NCI-H1417 (cell line): ENCODE measurements around the gene KRTAP4-6.
"Not testable (repeated sequence)": the region's sequence is repeated elsewhere in the genome, so short reads cannot be mapped to it uniquely, and the experiment has no call there.

Experiments used
- DNase-seq, 3 experiments: peaks; one replicate each; lab custom pipeline; 2025; lab: John Stamatoyannopoulos, UW

The KRTAP4-6 gene

GRCh38 chr17:41107941-41108450, 32.3 kb downstream of the KRTAP4-6 start:
- DNase-seq: no peak

GRCh38 chr17:41105347-41105746, 35.0 kb downstream of the KRTAP4-6 start, which contains the start of gene KRTAP4-9:
KRTAP4-9 (plus strand) TSS chr17:41105389; CDS start chr17:41105389, 0 bp downstream.
- DNase-seq: not testable (repeated sequence)

- DNase-seq: not testable (repeated sequence)
Measured at GRCh38 chr17:41104386-41105038, 35.8 kb downstream of the KRTAP4-6 start.

- DNase-seq: no peak
Measured at GRCh38 chr17:41103896-41104295, 36.4 kb downstream of the KRTAP4-6 start.

- DNase-seq: no peak
Measured at GRCh38 chr17:41101586-41102259, 38.6 kb downstream of the KRTAP4-6 start, which contains the start of gene KRTAP4-16. KRTAP4-16 (minus strand) TSS chr17:41102209; CDS start chr17:41102209, 0 bp downstream.

GRCh38 chr17:41099682-41100480, 40.5 kb downstream of the KRTAP4-6 start:
- DNase-seq: not testable (repeated sequence)

GRCh38 chr17:41098481-41098880, 41.9 kb downstream of the KRTAP4-6 start:
- no peak for DNase-seq

GRCh38 chr17:41098042-41098441, 42.3 kb downstream of the KRTAP4-6 start, which contains the start of gene KRTAP4-8:
KRTAP4-8 (minus strand) TSS chr17:41098142; CDS start chr17:41098084, 58 bp downstream.
- DNase-seq: no peak

GRCh38 chr17:41096055-41096454, 44.3 kb downstream of the KRTAP4-6 start:
- DNase-seq: no peak
